GM23338 (cell line): ENCODE measurements around the gene KPNA6. TPM values are rescaled to one million over a fixed set of nuclear protein-coding genes. Genes with fewer than 3 reads are reported as not detected.

ENCODE experiments used
- ATAC-seq: fragments of 200-7000 bp; cut with Tn5 transposase; 3 replicates; pipeline ENCODE4 v1.9.1; 2020
- DNase-seq: peaks from one replicate; pipeline ENCODE4 v3.0.0-alpha.2; 2015; ENCODE audit warnings: low spot score
- H2AFZ ChIP-seq: fragments of 200-600 bp; sonication (generic); 2 replicates; pipeline ENCODE4 v1.8.0; 2016; ENCODE audit warnings: antibody characterized with exemption, mild to moderate bottlenecking, moderate library complexity
- H3F3A ChIP-seq: fragments of 200-600 bp; sonication (generic); replicated peaks from 2 replicates; pipeline ENCODE4 v1.8.0; 2017; ENCODE audit warnings: antibody characterized with exemption, mixed run types, low read depth
- H3K27ac ChIP-seq: fragments of 200-600 bp; sonication (generic); 2 replicates; pipeline ENCODE4 v1.6.1; 2016; ENCODE audit warnings: low read depth
- H3K27me3 ChIP-seq: fragments of 200-600 bp; sonication (generic); 2 replicates; pipeline ENCODE4 v1.8.0; 2016; ENCODE audit warnings: mild to moderate bottlenecking, mixed run types, moderate library complexity; ENCODE audit not compliant: insufficient read depth
- H3K36me3 ChIP-seq: fragments of 200-600 bp; sonication (generic); 2 replicates; pipeline ENCODE4 v1.8.0; 2016; ENCODE audit warnings: mild to moderate bottlenecking; ENCODE audit not compliant: insufficient read depth
- H3K4me1 ChIP-seq: fragments of 200-600 bp; sonication (generic); 2 replicates; pipeline ENCODE4 v1.8.0; 2016; ENCODE audit warnings: mild to moderate bottlenecking, moderate library complexity; ENCODE audit not compliant: insufficient read depth
- H3K4me2 ChIP-seq: fragments of 200-600 bp; sonication (generic); 2 replicates; pipeline ENCODE4 v1.7.1; 2017; ENCODE audit warnings: mixed run types
- H3K4me3 ChIP-seq: fragments of 200-600 bp; sonication (generic); 2 replicates; pipeline ENCODE4 v1.6.1; 2016; ENCODE audit warnings: mixed run types
- H3K79me2 ChIP-seq: fragments of 200-600 bp; sonication (generic); replicated peaks from 2 replicates; pipeline ENCODE4 v1.8.0; 2017; ENCODE audit warnings: mild to moderate bottlenecking; ENCODE audit not compliant: insufficient read depth
- H3K9me2 ChIP-seq: fragments of 200-600 bp; sonication (generic); 2 replicates; pipeline ENCODE4 v1.8.0; 2017; ENCODE audit not compliant: insufficient read depth
- H4K20me1 ChIP-seq: fragments of 200-600 bp; sonication (generic); replicated peaks from 2 replicates; pipeline ENCODE4 v1.8.0; 2017; ENCODE audit warnings: mild to moderate bottlenecking; ENCODE audit not compliant: insufficient read depth
- H3K27ac Mint-ChIP-seq: 2 replicates; pipeline ENCODE4 v1.8.0; 2020; ENCODE audit warnings: inconsistent platforms, mild to moderate bottlenecking, moderate library complexity, mixed read lengths
- H3K27me3 Mint-ChIP-seq: 3 replicates; pipeline ENCODE4 v1.8.0; 2022; ENCODE audit warnings: low read depth, mild to moderate bottlenecking, moderate library complexity, mixed read lengths, inconsistent platforms; ENCODE audit not compliant: insufficient read depth, poor library complexity
- H3K36me3 Mint-ChIP-seq: 3 replicates; pipeline ENCODE4 v1.8.0; 2021; ENCODE audit warnings: low read depth, mild to moderate bottlenecking, inconsistent platforms, moderate library complexity, mixed read lengths
- H3K4me1 Mint-ChIP-seq: 3 replicates; pipeline ENCODE4 v1.8.0; 2020; ENCODE audit warnings: mild to moderate bottlenecking, inconsistent platforms, mixed read lengths
- H3K4me3 Mint-ChIP-seq: 3 replicates; pipeline ENCODE4 v1.8.0; 2021; ENCODE audit warnings: moderate library complexity, mild to moderate bottlenecking, inconsistent platforms, mixed read lengths
- H3K9me3 Mint-ChIP-seq: 3 replicates; pipeline ENCODE4 v1.8.0; 2020; ENCODE audit warnings: moderate library complexity, mild to moderate bottlenecking, inconsistent platforms, mixed read lengths
- CREB1 ChIP-seq: fragments of 250-450 bp; sonication (Bioruptor Pico); IDR thresholded peaks from 2 replicates; pipeline ENCODE4 v1.5.0; 2020; ENCODE audit warnings: low read depth, mild to moderate bottlenecking, moderate library complexity
- CTCF ChIP-seq, 2 experiments: fragments of 200-600 bp in 1 of 2; sonication (generic) in 1 of 2; conservative IDR thresholded peaks; 2 replicates each; pipeline versions ENCODE4 v1.5.1 to v1.6.1; 2016 to 2017; ENCODE audit warnings: antibody characterized with exemption in 2 of 2, low read depth in 2 of 2, mild to moderate bottlenecking in 2 of 2, moderate library complexity in 1 of 2
- ETS1 ChIP-seq: IDR thresholded peaks from 2 replicates; pipeline ENCODE4 v1.6.1; 2016; ENCODE audit warnings: antibody characterized with exemption
- EZH2 ChIP-seq: fragments of 200-600 bp; sonication (generic); IDR thresholded peaks from one replicate; pipeline ENCODE4 v1.8.0; 2017; ENCODE audit warnings: antibody characterized with exemption, mild to moderate bottlenecking, low read depth; ENCODE audit not compliant: unreplicated experiment
- EZH2phosphoT487 ChIP-seq: fragments of 200-600 bp; sonication (generic); IDR thresholded peaks from one replicate; pipeline ENCODE4 v1.8.1; 2018; ENCODE audit warnings: antibody characterized with exemption; ENCODE audit not compliant: unreplicated experiment
- JUNB ChIP-seq: IDR thresholded peaks from one replicate; pipeline ENCODE4 v1.6.1; 2016; ENCODE audit warnings: antibody characterized with exemption; ENCODE audit not compliant: unreplicated experiment
- NANOG ChIP-seq: IDR thresholded peaks from 2 replicates; pipeline ENCODE4 v1.6.1; 2016; ENCODE audit warnings: antibody characterized with exemption, borderline replicate concordance
- POLR2AphosphoS5 ChIP-seq: IDR thresholded peaks from 2 replicates; pipeline ENCODE4 v1.6.1; 2016; ENCODE audit warnings: antibody characterized with exemption, low read depth
- REST ChIP-seq: IDR thresholded peaks from one replicate; pipeline ENCODE4 v1.6.1; 2018; ENCODE audit warnings: antibody characterized with exemption; ENCODE audit not compliant: unreplicated experiment
- STAT1 ChIP-seq: IDR thresholded peaks from one replicate; pipeline ENCODE4 v1.6.1; 2016; ENCODE audit warnings: antibody characterized with exemption; ENCODE audit not compliant: unreplicated experiment
- ZNF114 ChIP-seq: fragments of 250-450 bp; sonication (Bioruptor Pico); IDR thresholded peaks from 2 replicates; pipeline ENCODE4 v1.5.0; 2020; ENCODE audit warnings: mild to moderate bottlenecking, moderate library complexity
- ZNF331 ChIP-seq: fragments of 250-450 bp; sonication (Bioruptor Pico); IDR thresholded peaks from 2 replicates; pipeline ENCODE4 v1.5.0; 2020; ENCODE audit warnings: low read depth, mild to moderate bottlenecking, moderate library complexity
- polyA plus RNA-seq: library from polyadenylated mRNA; unstranded; fragments of >200 nt; fragmentation: Nextera tagmentation; extraction: Ambion mirVana; gene quantifications from 2 replicates; pipeline ENCODE4 v1.2.1, GENCODE V29; 2016
- total RNA-seq: library from RNA; depleted of rRNA; stranded (reverse); fragments of >200 nt; shearing (Covaris generic); gene quantifications from 2 replicates; pipeline ENCODE4 v1.2.3, GENCODE V29; 2014

The KPNA6 gene
- total and polyA plus RNA-seq, 2 experiments from 2014 or later: 28.6 to 72.2 TPM

- peaks cover under 1% of the 10 kb centered on the region; the same call in 1 of the 2 replicates for H3F3A ChIP-seq
- no peak overlapping the region for H3K4me2 ChIP-seq
- ATAC-seq (no peak), DNase-seq (no peak)
- TF ChIP-seq ZNF114 (CRISPR knock-in tag): no peak
- no peak for TF ChIP-seq JUNB
- no peak for TF ChIP-seq ZNF331 (CRISPR knock-in tag)
- TF ChIP-seq EZH2phosphoT487: no peak
- TF ChIP-seq ETS1: no peak
- TF ChIP-seq EZH2: no peak
- H3K27ac ChIP-seq: no peak overlapping the region
- no peaks in the 10 kb centered on the region for H3K4me1 ChIP-seq
- H2AFZ ChIP-seq: no peak overlapping the region
- Mint-ChIP-seq H3K4me1 (peaks cover 9% of the 10 kb centered on the region), H3K9me3 (no peaks in the 10 kb centered on the region), H3K36me3 (peaks cover 63% of the 10 kb centered on the region), H3K27me3 (peaks cover 8% of the 10 kb centered on the region), H3K27ac (no peak overlapping the region), H3K4me3 (no peak overlapping the region)
- no peaks in the 10 kb centered on the region for H3K9me2 ChIP-seq
- H3K36me3 ChIP-seq: peaks cover 14% of the 10 kb centered on the region
- H4K20me1 ChIP-seq: peaks cover 11% of the 10 kb centered on the region
- H3K27me3 ChIP-seq: no peaks in the 10 kb centered on the region
- H3K4me3 ChIP-seq: no peak overlapping the region
- peaks cover 13% of the 10 kb centered on the region for H3K79me2 ChIP-seq
These were observed 30.4 kb upstream of the KPNA6 start for GRCh38 chr1:32077451-32077850.

GRCh38 chr1:32082022-32082421, 25.8 kb upstream of the KPNA6 start:
- Histone ChIP-seq H2AFZ (no peak overlapping the region), H3K36me3 (peaks cover 14% of the 10 kb centered on the region), H3K27ac (no peak overlapping the region), H3K4me2 (no peak overlapping the region), H3K27me3 (no peaks in the 10 kb centered on the region), H3F3A (no peaks in the 10 kb centered on the region), H3K9me2 (no peaks in the 10 kb centered on the region), H3K4me1 (no peaks in the 10 kb centered on the region), H3K79me2 (no peaks in the 10 kb centered on the region), H4K20me1 (0 out of 2 replicates have a peak, but pooled peaks cover 8% of the 10 kb centered on the region), H3K4me3 (no peak overlapping the region)
- peaks cover 78% of the 10 kb centered on the region for H3K36me3 Mint-ChIP-seq
- no peak for DNase-seq
- peaks cover 2% of the 10 kb centered on the region for H3K27me3 Mint-ChIP-seq
- no peak for ATAC-seq
- H3K4me3 Mint-ChIP-seq: no peak overlapping the region
- H3K27ac Mint-ChIP-seq: no peak overlapping the region
- H3K4me1 Mint-ChIP-seq: no peaks in the 10 kb centered on the region
- H3K9me3 Mint-ChIP-seq: no peaks in the 10 kb centered on the region
- TF ChIP-seq NANOG: no peak
- TF ChIP-seq CREB1: no peak
- no peak for TF ChIP-seq ZNF331 (CRISPR knock-in tag)
- no peak for TF ChIP-seq ETS1
- no peak for TF ChIP-seq EZH2
- no peak for TF ChIP-seq CTCF (conservative IDR thresholded peaks at IDR 0.05; ENCODE audit: low read depth in 2 of 2)
- no peak for TF ChIP-seq EZH2phosphoT487
- no peak for TF ChIP-seq REST
- no peak for TF ChIP-seq STAT1
- TF ChIP-seq JUNB: no peak
- no peak for TF ChIP-seq POLR2AphosphoS5
